ENCODE data around the gene SGCD.

Gene SGCD

GRCh38 chr5:156363861-156364260 lies 36.9 kb downstream of the SGCD start:
- no peak for DNase-seq

- no peak for DNase-seq
Observed at GRCh38 chr5:156366521-156366920, 39.6 kb downstream of the SGCD start.

GRCh38 chr5:156367597-156367996 lies 40.6 kb downstream of the SGCD start:
- no peak for DNase-seq

- DNase-seq = no peak
Observed at GRCh38 chr5:156375895-156376495, 49.0 kb downstream of the SGCD start.

- DNase-seq = no peak
Observed at GRCh38 chr5:156376751-156377150, 49.8 kb downstream of the SGCD start.

GRCh38 chr5:156378159-156378558 lies 51.2 kb downstream of the SGCD start:
- DNase-seq = no peak

- no peak for DNase-seq
Observed at GRCh38 chr5:156379206-156379605, 52.2 kb downstream of the SGCD start.

GRCh38 chr5:156380848-156381247 lies 53.9 kb downstream of the SGCD start:
- DNase-seq = no peak

GRCh38 chr5:156383510-156384265 lies 56.7 kb downstream of the SGCD start:
- no peak for DNase-seq

- no peak for DNase-seq
Observed at GRCh38 chr5:156385416-156385815, 58.5 kb downstream of the SGCD start.

GRCh38 chr5:156386976-156387375 lies 60.0 kb downstream of the SGCD start:
- DNase-seq = no peak

- DNase-seq = no peak
Observed at GRCh38 chr5:156387391-156387790, 60.4 kb downstream of the SGCD start.

GRCh38 chr5:156388233-156388632 lies 61.3 kb downstream of the SGCD start:
- no peak for DNase-seq

GRCh38 chr5:156391139-156391538 lies 64.2 kb downstream of the SGCD start:
- DNase-seq = no peak

- no peak for DNase-seq
Observed at GRCh38 chr5:156393980-156394379, 67.0 kb downstream of the SGCD start.

GRCh38 chr5:156394642-156395305 lies 67.8 kb downstream of the SGCD start:
- DNase-seq = no peak

GRCh38 chr5:156395306-156395675 lies 68.3 kb downstream of the SGCD start:
- DNase-seq = no peak

- DNase-seq = no peak
Observed at GRCh38 chr5:156396063-156396829, 69.3 kb downstream of the SGCD start.

- no peak for DNase-seq
Observed at GRCh38 chr5:156396830-156397081, 69.8 kb downstream of the SGCD start.

- DNase-seq = no peak
Observed at GRCh38 chr5:156399323-156399722, 72.4 kb downstream of the SGCD start.

GRCh38 chr5:156400231-156400986 lies 73.4 kb downstream of the SGCD start:
- no peak for DNase-seq

GRCh38 chr5:156401804-156402203 lies 74.8 kb downstream of the SGCD start:
- DNase-seq = no peak

- peak; percentile 61 for DNase-seq
Observed at GRCh38 chr5:156402387-156402921, 75.5 kb downstream of the SGCD start.
